Stimulated activated CD4-positive, alpha-beta T cell treated with anti-CD3 and anti-CD28 coated beads, Interleukin-4, amount 100 ng/mL, for 4 hours (primary cell): ENCODE measurements around the gene SMARCAL1.
"Not testable (repeated sequence)": the region's sequence is repeated elsewhere in the genome, so short reads cannot be mapped to it uniquely, and the experiment has no call there.

Experiments
- DNase-seq, 2 experiments: peaks; one replicate each; pipeline ENCODE4 v3.0.0-alpha.2; 2020

The SMARCAL1 gene

DNA sequence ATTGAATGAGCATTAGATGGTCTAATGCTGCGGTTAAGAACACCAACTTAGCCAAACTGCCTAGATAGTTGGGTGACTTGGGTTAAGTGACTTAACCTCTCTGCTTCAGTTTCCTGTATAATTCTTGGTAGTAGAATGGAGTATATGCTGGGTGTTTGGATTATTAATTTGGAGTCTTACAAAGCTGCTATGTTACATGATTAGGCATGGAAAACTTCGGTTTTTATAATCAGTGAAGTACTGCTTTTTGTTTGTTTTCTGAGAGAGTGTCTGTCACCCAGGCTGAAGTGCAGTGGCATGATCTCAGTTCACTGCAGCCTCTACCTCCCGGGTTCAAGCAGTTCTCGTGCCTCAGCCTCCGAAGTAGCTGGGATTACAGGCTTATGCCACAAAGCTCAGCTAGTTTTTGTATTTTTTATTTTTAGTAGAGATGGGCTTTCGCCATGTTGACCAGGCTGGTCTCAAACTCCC, 90.9 kb downstream of the SMARCAL1 start:
- no peak for DNase-seq

DNA sequence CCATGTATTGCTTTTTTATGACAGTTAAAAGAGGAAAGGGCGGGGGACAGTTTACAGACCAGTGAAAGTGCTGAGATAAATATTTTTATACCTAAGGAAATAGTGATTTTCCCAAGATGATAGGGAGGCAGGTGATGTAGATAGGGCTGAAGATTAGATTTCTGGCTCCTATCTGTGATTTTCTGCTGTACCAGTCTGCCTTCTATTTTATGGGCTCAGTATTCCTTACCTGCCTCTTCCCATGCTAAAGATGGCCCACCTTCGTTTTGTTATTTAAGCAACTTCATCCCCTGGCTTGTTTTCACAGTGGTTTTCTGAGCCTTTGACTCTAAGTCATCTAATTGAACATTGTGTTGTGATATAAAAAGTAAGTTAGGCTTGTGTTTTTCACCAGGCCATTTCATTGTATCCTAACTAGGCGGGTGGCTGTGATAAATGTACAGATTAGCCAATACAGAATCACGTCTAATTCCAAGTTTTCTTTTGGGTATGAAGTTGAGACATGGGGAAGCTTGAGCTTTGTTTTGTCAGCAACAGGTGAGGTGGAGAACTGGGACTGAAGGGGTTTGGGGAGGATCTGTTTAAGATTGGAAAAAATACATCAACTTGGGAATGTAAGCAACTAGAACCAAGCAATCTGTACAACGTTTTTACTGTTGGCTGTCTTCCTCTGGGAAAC, 91.6 kb downstream of the SMARCAL1 start:
- DNase-seq: no peak

DNA sequence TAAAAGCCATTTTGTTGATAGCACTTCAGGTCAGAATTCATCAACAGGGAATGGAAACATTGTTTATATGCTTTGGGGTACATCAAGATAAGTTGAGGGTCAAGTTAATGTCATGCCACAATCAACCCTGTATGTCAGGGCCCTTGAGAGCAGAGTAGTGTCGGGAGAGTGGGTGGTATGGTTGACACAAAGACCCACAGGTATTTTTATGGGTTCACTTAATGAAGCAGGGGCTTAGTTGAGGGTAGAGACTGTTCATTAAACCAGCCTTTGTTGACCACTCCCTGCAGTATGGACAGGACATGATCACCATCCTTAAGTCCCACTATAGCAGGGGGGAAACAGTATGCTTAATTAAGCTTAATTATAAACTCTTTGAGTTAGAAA, 92.1 kb downstream of the SMARCAL1 start:
- DNase-seq: no peak

DNA sequence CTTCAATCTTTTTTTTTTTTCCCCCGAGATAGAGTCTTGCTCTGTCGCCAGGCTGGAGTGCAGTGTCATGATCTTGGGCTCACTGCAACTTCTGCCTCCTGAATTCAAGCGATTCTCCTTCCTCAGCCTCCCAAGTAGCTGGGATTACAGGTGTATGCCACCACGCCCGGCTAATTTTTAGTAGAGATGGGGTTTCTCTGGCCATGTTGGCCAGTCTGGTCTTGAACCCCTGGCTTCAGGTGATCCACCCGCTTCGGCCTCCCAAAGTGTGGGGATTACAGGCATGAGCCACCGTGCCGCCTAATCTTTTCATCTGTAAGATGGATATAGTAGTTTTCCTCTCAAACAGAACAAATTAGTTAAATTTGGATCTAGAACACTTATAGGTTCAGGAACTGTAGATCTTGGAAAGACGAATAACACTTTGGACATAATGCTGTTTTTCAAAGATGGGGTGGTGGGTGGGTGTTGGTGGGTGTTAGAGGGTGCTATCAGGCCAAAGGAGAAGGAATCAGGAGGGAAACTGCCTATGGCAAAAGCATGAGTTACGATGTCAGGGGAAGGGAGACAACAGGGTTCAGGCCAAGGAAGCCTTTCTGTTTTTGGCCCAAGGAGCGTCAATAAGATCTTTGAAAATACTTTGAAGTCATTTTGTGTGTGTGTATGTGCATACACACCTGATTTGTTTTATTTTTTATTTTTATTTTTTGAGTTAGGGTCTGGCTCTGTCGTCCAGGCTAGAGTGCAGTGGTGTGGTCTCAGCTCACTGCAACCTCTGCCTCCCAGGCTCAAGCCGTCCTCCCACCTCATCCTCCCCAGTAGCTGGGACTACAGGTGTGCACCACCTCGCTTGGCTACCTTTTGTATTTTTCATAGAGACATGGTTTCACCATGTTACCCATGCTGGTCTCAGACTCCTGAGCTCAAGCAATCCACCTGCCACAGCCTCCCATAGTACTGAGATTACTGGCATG, 93.1 kb downstream of the SMARCAL1 start:
- no peak for DNase-seq

DNA sequence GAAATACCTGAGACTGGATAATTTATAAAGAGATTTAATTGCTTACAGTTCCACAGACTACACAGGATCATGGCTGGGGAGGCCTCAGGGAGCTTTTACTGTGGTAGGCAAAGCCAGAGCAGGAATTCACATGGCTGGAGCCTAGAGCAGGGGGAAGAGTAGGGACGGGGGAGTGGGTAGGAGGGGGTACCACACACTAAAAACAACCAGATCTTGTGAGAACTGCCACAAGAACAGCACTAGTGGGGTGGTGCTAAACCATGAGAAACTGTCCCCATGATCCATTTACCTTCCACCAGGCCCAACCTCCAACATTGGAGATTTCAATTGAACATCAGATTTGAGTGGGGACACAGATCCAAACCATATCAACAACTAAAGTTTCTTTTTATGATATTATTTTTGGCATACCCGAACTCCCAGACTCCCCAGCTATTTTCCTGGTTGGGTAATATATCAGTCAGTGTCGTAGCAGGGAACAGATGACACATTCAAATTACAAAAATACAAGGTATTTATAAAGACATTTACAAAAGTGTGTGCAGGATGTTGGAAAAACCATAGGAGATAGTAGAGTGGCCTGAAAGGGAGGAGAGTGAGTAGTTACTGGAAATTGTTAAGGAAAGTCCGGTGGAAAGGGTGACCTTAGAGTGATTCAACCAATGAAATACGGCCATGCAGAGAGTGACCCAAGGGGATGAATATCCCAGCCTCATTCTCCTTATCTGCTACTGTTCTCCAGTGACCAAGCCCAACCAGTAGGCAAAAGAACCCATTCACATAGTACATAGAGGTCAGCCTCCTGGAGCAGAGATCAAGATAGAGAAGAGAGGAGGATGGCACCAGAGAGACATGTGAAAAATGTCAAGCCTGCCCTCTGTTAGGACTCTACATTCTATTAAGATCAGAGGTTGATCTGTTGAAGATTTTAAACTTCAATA, 95.2 kb downstream of the SMARCAL1 start:
- no peak for DNase-seq

DNA sequence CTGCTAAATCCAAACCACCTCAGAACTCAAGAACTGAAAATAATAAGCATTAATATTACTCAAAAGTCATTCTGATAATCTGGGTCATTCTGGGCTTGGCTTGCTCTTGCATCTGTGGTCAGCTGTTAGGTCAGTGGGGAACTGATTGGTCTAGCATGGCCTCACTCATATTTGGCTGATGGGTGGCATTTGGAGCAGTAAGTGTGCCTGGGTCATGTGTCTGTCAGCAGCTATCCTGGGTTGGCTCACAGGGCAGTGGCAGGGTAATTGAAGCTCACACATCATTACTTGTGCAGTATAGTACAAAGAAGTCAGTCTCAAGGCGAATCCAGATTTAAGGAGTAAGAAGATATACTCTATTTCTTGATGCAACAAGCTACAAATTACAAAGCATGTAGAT, 95.9 kb downstream of the SMARCAL1 start:
- DNase-seq: no peak

DNA sequence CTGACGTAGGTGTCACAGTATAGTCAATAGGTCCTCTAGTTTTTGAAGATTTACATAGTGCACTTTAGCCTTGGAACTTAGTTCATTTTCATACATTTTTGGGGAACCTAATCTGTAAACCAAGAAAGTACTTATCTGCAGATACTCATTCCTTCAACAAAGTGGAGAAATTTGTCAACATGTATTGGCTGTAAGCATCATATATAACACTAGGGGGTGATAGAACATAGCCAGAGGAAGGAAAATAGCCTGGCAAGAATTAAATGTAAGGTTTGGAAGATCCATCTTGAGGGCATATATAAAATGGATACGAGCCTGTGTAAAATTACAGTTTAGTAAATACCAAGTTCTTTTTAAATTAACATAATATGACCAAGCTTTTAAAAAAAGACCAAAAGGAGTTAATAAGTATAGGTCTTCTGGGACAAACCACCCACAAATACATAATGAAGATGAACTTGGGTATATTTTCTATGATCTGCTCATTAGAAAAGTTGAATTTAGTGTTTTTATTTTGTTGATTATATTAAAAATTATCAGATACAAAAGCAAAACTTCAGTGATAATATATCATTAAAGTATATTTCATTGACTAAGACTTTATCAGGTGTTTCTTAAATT, 104.6 kb downstream of the SMARCAL1 start:
- DNase-seq: no peak

DNA sequence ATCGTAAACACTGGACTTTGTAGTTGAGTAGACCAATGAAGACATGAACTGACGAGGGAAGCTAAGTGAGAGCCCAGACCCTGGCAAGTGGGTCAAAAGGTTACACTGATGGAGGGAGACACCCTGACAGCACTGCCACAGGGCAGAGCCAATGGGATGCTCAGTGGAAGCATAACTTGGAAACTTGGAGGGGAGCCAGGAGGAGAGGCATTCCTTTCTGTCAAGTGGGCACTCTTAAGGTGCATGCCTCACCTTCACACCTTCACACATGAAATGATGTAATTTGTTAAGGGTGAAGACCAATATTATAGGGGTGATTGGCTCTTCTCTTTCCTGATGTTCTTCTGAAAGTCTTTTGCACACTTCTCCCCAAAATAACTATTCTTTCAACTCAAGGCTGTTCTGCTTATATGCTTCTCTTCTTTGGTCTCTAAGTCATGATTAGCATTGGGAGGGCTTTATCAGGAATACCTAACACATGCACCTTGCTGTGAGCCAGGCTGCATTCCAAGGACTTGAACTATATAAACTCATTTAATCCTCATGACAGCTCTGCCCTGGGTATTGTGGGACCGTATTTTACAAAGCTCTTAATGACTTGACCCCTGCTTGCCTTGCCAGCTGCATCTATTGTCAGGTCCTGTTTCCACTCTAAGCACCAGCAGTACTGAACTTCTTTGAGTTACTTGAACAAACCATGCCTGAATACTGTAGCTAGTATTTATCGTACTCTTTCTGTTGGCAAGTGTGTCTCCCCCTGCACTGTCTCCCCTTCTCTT, 105.4 kb downstream of the SMARCAL1 start:
- DNase-seq: no peak

DNA sequence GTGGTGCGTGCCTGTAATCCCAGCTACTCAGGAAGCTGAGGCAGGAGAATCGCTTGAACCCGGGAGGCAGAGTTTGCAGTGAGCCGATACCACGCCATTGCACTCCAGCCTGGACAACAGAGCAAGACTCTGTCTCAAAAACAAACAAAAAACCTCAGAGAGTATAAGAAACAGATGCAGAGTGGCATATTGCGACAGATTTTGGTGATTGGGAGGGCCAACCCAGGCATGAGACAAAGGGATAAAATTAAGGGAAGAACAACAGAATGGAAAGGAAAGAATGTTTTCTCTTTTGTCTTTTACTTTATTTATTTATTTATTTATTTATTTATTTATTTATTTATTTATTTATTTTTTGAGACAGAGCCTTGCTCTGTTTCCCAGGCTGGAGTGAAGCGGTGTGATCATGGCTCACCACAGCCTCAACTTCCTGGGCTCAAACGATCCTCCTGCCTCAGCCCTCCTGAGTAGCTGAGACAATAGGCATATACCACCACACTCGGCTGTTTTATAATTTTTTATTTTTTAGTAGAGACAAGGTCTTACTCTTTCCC, 106.4 kb downstream of the SMARCAL1 start:
- not testable (repeated sequence) for DNase-seq

DNA sequence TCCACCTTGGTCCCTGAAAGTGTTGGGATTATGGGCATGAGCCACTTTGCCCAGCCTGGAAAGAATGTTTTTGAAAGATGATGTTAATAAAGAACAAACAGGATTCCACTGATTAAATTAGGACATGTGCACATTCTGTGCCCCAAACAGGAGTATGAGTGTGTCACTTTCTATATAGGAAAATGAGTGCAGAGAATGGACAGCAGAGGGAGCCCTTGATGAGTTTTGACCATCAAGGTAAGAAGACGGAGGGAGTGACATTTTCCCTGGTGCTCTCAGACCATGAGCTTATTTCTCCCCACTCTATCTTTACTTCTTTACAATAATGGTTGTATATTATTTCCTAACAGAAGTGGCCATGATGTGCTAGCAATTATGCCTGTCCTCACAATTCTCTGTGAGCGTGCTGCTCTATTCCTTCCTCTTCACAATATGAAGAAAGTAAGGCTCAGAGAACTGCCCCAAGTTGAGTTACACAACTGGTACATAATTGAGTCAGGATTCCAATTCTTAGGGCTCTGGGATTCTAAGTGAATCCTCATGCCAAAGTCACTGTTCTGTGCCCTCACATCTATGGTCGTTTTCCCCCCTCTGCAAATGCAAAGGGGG, 107.0 kb downstream of the SMARCAL1 start:
- DNase-seq: peak in 1 of 2 experiments; percentile 22

DNA sequence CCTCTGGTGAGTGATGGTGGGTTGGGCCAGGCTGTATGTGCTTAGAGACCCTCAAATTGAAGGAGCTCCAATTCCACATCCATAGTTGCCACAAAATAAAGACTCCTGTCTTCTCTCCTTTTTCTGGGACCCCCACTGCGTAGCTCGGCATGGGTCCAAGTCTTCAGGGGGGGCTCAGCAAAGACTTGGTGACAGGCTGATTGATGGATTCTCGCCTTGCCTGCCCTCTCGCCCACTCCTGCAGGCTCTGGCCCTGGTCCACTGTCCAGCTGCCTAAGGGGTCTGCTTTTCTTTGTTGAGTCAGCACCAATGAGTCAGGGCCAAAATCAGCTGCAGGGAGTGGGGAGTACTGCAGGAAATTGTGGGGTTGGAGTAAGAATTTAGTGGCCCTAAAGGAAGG, 107.8 kb downstream of the SMARCAL1 start:
- DNase-seq: no peak

DNA sequence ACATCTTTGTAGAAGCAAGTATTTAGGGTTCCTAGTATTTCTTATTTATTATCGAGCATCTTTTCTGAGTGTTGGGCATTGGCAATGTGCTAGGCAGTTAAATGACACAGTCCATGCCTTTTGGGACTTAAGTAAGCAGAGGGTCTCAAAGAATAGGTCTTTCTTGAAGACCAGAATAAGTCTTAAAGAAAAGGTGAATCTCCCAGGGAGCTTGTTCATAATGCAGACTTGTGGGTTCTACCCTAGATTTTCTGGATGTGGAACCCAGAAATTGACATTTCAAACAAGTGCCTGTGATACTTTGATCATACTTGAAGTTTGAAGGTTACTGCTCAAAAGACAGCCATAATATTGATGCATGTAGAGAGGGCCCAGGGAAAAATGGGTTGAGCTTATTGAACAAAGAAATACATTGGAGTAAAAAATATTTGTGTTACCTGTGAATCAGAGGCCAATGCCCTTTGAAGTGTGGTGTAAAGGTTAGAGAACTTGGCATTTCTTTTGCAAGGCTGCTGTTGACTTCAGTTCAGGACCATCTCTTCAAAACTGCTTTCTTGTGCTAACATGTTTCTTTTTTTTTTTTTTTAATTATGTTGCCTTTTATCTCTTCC, 110.7 kb downstream of the SMARCAL1 start:
- no peak for DNase-seq

DNA sequence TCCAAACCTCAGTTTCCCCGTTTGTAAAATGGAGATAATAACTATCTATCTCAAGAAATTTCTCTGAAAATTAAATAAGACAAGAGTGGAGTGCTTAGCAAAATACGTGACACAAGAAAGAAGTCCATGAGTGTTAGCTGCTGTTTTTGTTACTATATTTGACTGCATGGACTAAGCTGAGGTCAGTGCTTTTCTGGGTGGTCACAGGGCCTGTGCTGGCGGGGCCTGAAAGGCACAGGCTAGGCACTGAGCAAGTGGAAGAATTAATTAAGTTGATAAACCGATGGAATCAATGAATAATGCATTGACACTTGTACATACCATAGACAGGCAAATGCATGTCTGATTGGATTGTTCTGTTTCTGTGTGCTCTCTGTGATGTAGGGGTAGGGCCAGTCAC, 113.7 kb downstream of the SMARCAL1 start:
- DNase-seq: no peak

DNA sequence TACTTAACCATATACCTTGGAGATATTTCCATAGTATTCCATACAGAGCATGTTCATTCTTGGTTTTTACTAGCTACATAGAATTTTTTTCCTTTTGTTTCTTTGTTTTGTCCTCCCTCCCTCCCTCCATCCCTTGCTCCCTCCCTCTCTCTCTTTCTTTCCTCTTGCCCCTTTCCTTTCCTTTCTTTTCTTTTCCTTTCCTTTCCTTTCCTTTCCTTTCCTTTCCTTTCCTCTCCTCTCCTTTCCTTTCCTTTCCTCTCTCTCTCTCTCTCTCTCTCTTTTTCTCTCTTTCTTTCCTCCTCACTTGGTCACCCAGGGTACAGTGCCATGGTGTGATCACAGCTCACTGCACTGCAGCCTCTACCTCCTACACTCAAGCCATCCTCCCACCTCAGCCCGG, 114.7 kb downstream of the SMARCAL1 start:
- no peak for DNase-seq

DNA sequence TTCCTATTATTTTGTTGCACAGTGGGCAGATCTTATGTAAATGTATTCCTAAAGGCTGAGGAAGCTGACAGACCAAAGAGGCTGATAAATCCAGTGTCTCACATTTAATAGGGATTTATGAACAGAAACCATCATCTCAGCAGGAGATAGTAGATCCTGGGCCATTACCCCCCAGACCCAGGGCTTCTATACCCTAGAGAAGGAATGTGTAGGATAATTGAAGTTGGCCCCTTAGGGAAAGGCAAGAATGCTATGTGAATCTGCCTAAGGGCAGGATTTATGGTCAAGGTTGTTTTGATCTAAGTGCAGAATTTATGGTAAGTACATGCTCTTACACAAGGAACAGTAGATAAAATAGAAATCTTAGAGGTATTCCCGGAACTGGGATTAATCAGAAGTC, 115.3 kb downstream of the SMARCAL1 start:
- DNase-seq: no peak

DNA sequence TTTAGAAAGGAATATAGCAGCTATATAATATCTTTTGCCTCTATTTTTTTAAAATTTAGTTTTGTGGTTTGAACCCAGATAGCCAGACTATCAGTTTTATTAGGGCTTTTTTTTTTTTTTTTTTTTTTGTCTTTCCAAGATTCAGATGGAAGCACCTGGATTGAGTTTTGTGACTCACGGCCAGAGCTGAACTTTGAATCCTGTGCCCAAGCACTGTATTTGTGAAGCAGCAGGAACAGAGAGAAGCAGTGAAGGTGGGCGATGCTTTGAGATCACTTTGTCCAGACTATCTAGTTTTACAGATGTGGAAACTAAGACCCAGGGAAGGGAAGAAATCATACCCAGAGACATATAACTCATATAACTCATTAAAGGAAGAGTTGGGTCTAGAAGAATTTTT, 120.3 kb downstream of the SMARCAL1 start:
- no peak for DNase-seq
